Skeletal muscle tissue (tissue), 4 donors: ENCODE measurements around the gene BCKDHA. TPM values are rescaled to one million over a fixed set of nuclear protein-coding genes. Genes with fewer than 3 reads are reported as not detected.

ENCODE experiments used
- H3K27ac ChIP-seq: one replicate; pipeline ENCODE4 v1.7.0; 2013; ENCODE audit warnings: mild to moderate bottlenecking, low read depth, low read length, inconsistent platforms
- H3K27me3 ChIP-seq, 3 donors: one replicate each; pipeline ENCODE4 v1.7.0; 2013; ENCODE audit warnings: low read length in 3 of 3; ENCODE audit not compliant: control insufficient read depth in 3 of 3, insufficient read depth in 3 of 3
- H3K36me3 ChIP-seq, 3 donors: one replicate each; pipeline ENCODE4 v1.7.0; 2013; ENCODE audit warnings: low read length in 3 of 3; ENCODE audit not compliant: control insufficient read depth in 3 of 3, insufficient read depth in 3 of 3
- H3K4me1 ChIP-seq, 3 donors: one replicate each; pipeline ENCODE4 v1.7.0; 2013; ENCODE audit warnings: low read length in 3 of 3, mild to moderate bottlenecking in 3 of 3; ENCODE audit not compliant: control insufficient read depth in 3 of 3, insufficient read depth in 3 of 3
- H3K4me3 ChIP-seq, 3 donors: one replicate each; pipeline ENCODE4 v1.7.0; 2013; ENCODE audit warnings: low read length in 3 of 3
- H3K9ac ChIP-seq, 3 donors: one replicate each; pipeline ENCODE4 v1.7.0; 2013; ENCODE audit warnings: low read length in 3 of 3, mild to moderate bottlenecking in 3 of 3, moderate library complexity in 2 of 3, low read depth in 1 of 3
- H3K9me3 ChIP-seq, 3 donors: one replicate each; pipeline ENCODE4 v1.7.0; 2013; ENCODE audit warnings: low read length in 3 of 3; ENCODE audit not compliant: control insufficient read depth in 3 of 3
- total RNA-seq: library from RNA; depleted of rRNA; stranded (reverse); fragments of >200 nt; gene quantifications from one replicate; pipeline ENCODE4 v1.2.3, GENCODE V29; 2014
- donor health status: Osteomylitis.

The BCKDHA gene
- total RNA-seq, 1 donor from 2014 or later = 46.4 TPM

GRCh38 chr19:41411100-41411967 lies 13.7 kb downstream of the BCKDHA start:
- Histone ChIP-seq H3K9me3 (no peaks in the 10 kb centered on the region), H3K4me3 (peak overlapping the region in 1 of 3 donors; percentile 49), H3K4me1 (peaks cover 57 to 72% (median 71%) of the 10 kb centered on the region in 3 donors), H3K36me3 (peaks cover 19 to 30% (median 26%) of the 10 kb centered on the region in 3 donors), H3K27me3 (no peaks in the 10 kb centered on the region), H3K27ac (peak overlapping the region; percentile 59), H3K9ac (peak overlapping the region in 1 of 3 donors; percentile 72)

GRCh38 chr19:41411968-41412265 lies 14.3 kb downstream of the BCKDHA start:
- peak overlapping the region; percentile 59 for H3K27ac ChIP-seq
- peaks cover 54 to 73% (median 72%) of the 10 kb centered on the region in 3 donors for H3K4me1 ChIP-seq
- H3K9me3 ChIP-seq = no peaks in the 10 kb centered on the region
- H3K27me3 ChIP-seq = no peaks in the 10 kb centered on the region
- peak overlapping the region in 1 of 3 donors; percentile 72 for H3K9ac ChIP-seq
- H3K36me3 ChIP-seq = peaks cover 23 to 32% (median 31%) of the 10 kb centered on the region in 3 donors
- H3K4me3 ChIP-seq = peak overlapping the region in 1 of 3 donors; percentile 49

- Histone ChIP-seq H3K9me3 (no peaks in the 10 kb centered on the region), H3K36me3 (peaks cover 29 to 37% (median 35%) of the 10 kb centered on the region in 3 donors), H3K4me3 (no peak overlapping the region), H3K9ac (peak overlapping the region in 1 of 3 donors; percentile 50), H3K27ac (no peak overlapping the region), H3K27me3 (no peaks in the 10 kb centered on the region), H3K4me1 (peaks cover 52 to 72% (median 71%) of the 10 kb centered on the region in 3 donors)
These were observed 15.3 kb downstream of the BCKDHA start for GRCh38 chr19:41412953-41413352.

GRCh38 chr19:41413947-41414346 lies 16.3 kb downstream of the BCKDHA start:
- peak overlapping the region; percentile 74 for H3K27ac ChIP-seq
- peaks cover 52 to 64% (median 63%) of the 10 kb centered on the region in 3 donors for H3K4me1 ChIP-seq
- H3K9ac ChIP-seq = peak overlapping the region in 1 of 3 donors; percentile 50
- no peak overlapping the region for H3K4me3 ChIP-seq
- no peaks in the 10 kb centered on the region for H3K27me3 ChIP-seq
- no peaks in the 10 kb centered on the region for H3K9me3 ChIP-seq
- peaks cover 33 to 45% (median 41%) of the 10 kb centered on the region in 3 donors for H3K36me3 ChIP-seq

GRCh38 chr19:41414461-41414860 lies 16.8 kb downstream of the BCKDHA start:
- Histone ChIP-seq H3K9me3 (no peaks in the 10 kb centered on the region), H3K27me3 (no peaks in the 10 kb centered on the region), H3K4me1 (peaks cover 47 to 59% (median 58%) of the 10 kb centered on the region in 3 donors), H3K9ac (peak overlapping the region in 2 of 3 donors; percentile 4 to 45), H3K36me3 (peaks cover 38 to 50% (median 45%) of the 10 kb centered on the region in 3 donors), H3K4me3 (peak overlapping the region in 1 of 3 donors; percentile 40), H3K27ac (peak overlapping the region; percentile 74)

GRCh38 chr19:41415154-41415571 lies 17.5 kb downstream of the BCKDHA start:
- Histone ChIP-seq H3K9me3 (no peaks in the 10 kb centered on the region), H3K4me1 (peaks cover 43 to 52% (median 51%) of the 10 kb centered on the region in 3 donors), H3K27me3 (no peaks in the 10 kb centered on the region), H3K9ac (peak overlapping the region in 1 of 3 donors; percentile 4), H3K36me3 (peaks cover 43 to 56% (median 51%) of the 10 kb centered on the region in 3 donors), H3K4me3 (peak overlapping the region in 2 of 3 donors; percentile 29 to 40), H3K27ac (peak overlapping the region; percentile 74)

GRCh38 chr19:41416194-41416674 lies 18.6 kb downstream of the BCKDHA start:
- Histone ChIP-seq H3K27ac (no peak overlapping the region), H3K4me1 (peaks cover 36 to 42% (median 42%) of the 10 kb centered on the region in 3 donors), H3K9ac (peak overlapping the region in 1 of 3 donors; percentile 16), H3K4me3 (no peak overlapping the region), H3K27me3 (no peaks in the 10 kb centered on the region), H3K9me3 (no peaks in the 10 kb centered on the region), H3K36me3 (peaks cover 54 to 62% (median 62%) of the 10 kb centered on the region in 3 donors)

- peaks cover 73 to 74% (median 74%) of the 10 kb centered on the region in 3 donors for H3K36me3 ChIP-seq
These were observed 22.7 kb downstream of the BCKDHA start for GRCh38 chr19:41420101-41420880.

GRCh38 chr19:41421314-41421713 lies 23.7 kb downstream of the BCKDHA start:
- Histone ChIP-seq H3K4me1 (peaks cover 0 to 12% (median 8%) of the 10 kb centered on the region in 3 donors), H3K4me3 (no peak overlapping the region), H3K9ac (no peak overlapping the region), H3K27ac (no peak overlapping the region), H3K36me3 (peaks cover 74 to 80% (median 78%) of the 10 kb centered on the region in 3 donors), H3K27me3 (no peaks in the 10 kb centered on the region), H3K9me3 (no peaks in the 10 kb centered on the region)

More at GRCh38 chr19:41420101-41420880, 22.7 kb downstream of the BCKDHA start:
- Histone ChIP-seq H3K27me3 (no peaks in the 10 kb centered on the region), H3K4me1 (peaks cover 2 to 17% (median 12%) of the 10 kb centered on the region in 3 donors), H3K9ac (no peak overlapping the region), H3K4me3 (no peak overlapping the region), H3K27ac (no peak overlapping the region), H3K9me3 (no peaks in the 10 kb centered on the region)
